ENCODE measurements around the gene SNX13. TPM values are rescaled to one million over a fixed set of nuclear protein-coding genes. Genes with fewer than 3 reads are reported as not detected.

The SNX13 gene
- total and polyA plus RNA-seq, 2 donors (not counting 3 experiments of a cell fraction or from before 2014, with no cell fraction given): 6.1 to 28.5 TPM

DNA sequence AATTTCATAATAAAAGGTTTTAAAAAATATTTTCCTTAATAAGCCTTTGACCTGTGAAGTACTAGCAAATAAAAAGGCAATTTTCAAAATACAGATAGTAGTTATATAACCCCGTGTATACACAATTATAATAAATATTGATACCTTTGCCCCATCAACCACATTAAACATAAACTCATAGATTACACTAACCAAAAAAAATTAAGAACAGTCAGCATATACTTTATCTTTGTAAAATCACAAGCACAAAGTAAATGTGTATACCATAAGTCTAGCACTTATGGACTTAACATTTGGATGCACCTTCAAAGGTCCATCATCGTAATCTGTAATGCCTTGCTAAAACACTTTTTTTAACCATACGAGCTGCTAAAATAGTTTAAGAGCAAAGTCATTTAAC lies 123.4 kb downstream of the SNX13 start:
- Histone ChIP-seq H3K4me1 (ENCODE audit: control insufficient read depth, extremely low read depth, insufficient read depth, low read length) (no peaks in the 10 kb centered on the region), H4K20me1 (replicated peaks; ENCODE audit: control insufficient read depth, extremely low read depth, insufficient read depth, low read length) (no peaks in the 10 kb centered on the region), H3K27me3 (ENCODE audit: control insufficient read depth in 2 of 2, insufficient read depth in 2 of 2, low read length in 2 of 2) (no peaks in the 10 kb centered on the region), H3K79me2 (ENCODE audit: control insufficient read depth, insufficient read depth, low read length) (no peaks in the 10 kb centered on the region), H3K36me3 (ENCODE audit: control insufficient read depth in 2 of 2, extremely low read depth in 1 of 2, insufficient read depth in 2 of 2, low read length in 2 of 2) (no peaks in the 10 kb centered on the region), H3K9me3 (replicated peaks; ENCODE audit: control insufficient read depth, insufficient read depth, low read length) (no peaks in the 10 kb centered on the region), H3K9ac (replicated peaks; ENCODE audit: extremely low read depth, insufficient read depth, low read length) (no peak overlapping the region), H3K9me1 (replicated peaks; ENCODE audit: control insufficient read depth, extremely low read depth, insufficient read depth, low read length) (no peaks in the 10 kb centered on the region), H3K27ac (ENCODE audit: insufficient read depth, low read depth, low read length) (no peak overlapping the region), H3K4me3 (replicated peaks in 1 of 3; ENCODE audit: insufficient read depth in 1 of 3, low read depth in 1 of 3, low read length in 3 of 3) (no peak overlapping the region), H3K4me2 (ENCODE audit: insufficient read depth, low read length) (no peak overlapping the region), H2AFZ (ENCODE audit: low read depth, low read length) (no peak overlapping the region)
- TF ChIP-seq, protein P1, sequence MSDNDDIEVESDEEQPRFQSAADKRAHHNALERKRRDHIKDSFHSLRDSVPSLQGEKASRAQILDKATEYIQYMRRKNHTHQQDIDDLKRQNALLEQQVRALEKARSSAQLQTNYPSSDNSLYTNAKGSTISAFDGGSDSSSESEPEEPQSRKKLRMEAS (IDR thresholded peaks at IDR 0.05; ENCODE audit: insufficient read depth, insufficient read length): no peak
- TF ChIP-seq, protein P2, sequence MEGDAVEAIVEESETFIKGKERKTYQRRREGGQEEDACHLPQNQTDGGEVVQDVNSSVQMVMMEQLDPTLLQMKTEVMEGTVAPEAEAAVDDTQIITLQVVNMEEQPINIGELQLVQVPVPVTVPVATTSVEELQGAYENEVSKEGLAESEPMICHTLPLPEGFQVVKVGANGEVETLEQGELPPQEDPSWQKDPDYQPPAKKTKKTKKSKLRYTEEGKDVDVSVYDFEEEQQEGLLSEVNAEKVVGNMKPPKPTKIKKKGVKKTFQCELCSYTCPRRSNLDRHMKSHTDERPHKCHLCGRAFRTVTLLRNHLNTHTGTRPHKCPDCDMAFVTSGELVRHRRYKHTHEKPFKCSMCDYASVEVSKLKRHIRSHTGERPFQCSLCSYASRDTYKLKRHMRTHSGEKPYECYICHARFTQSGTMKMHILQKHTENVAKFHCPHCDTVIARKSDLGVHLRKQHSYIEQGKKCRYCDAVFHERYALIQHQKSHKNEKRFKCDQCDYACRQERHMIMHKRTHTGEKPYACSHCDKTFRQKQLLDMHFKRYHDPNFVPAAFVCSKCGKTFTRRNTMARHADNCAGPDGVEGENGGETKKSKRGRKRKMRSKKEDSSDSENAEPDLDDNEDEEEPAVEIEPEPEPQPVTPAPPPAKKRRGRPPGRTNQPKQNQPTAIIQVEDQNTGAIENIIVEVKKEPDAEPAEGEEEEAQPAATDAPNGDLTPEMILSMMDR (IDR thresholded peaks at IDR 0.05; ENCODE audit: extremely low read depth in 1 of 2, insufficient read depth in 1 of 2, low read depth in 1 of 2, low read length in 2 of 2): no peak
- dilution Hi-C loops (cut with MboI; ENCODE audit: extremely low pct_ligation_motif_present, low sequenced_read_pairs): no loop called here
- intact Hi-C loops (cut with micrococcal nuclease): no loop called here
- POLR2A ChIA-PET: no interaction called here
- DNase-seq (ENCODE audit: low read depth, low spot score): no peak
- no peak for FAIRE-seq
- BruUV-seq (replicated peaks): no TSS peak
- CTCF ChIA-PET: no interaction called here

DNA sequence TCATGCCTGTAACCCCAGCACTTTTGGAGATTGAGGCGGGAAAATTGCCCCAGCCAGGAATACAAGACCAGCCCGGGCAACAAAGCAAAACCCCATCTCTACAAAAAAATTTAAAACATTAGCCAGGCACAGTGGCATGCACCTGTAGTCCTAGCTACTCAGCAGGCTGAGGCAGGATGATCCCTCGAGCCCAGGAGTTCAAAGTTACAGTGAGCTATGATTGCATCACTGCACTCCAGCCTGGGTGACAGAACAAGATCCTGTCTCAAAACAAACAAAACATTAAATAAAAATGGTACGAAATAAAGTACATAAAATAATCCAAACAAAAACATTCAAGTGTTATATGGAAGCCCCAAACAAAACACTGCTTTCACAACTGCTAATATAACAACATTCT lies 125.0 kb downstream of the SNX13 start:
- BruUV-seq (replicated peaks): no TSS peak
- H4K20me1 ChIP-seq (replicated peaks; ENCODE audit: control insufficient read depth, extremely low read depth, insufficient read depth, low read length): no peaks in the 10 kb centered on the region

More for the DNA sequence above, 125.0 kb downstream of the SNX13 start:
- H3K27me3 ChIP-seq (ENCODE audit: control insufficient read depth in 2 of 2, insufficient read depth in 2 of 2, low read length in 2 of 2): no peaks in the 10 kb centered on the region
- ChIA-PET CTCF (interaction anchor here (0.9 to 2.8 kb wide), 4 partner anchors 9 to 45 kb away, joined by 3 to 10 read pairs (median 5); no protein-coding TSS in a partner anchor), POLR2A (no interaction called here)
- TF ChIP-seq, protein P1 (IDR thresholded peaks at IDR 0.05; ENCODE audit: insufficient read depth, insufficient read length): no peak
- TF ChIP-seq POLR2A (IDR thresholded peaks at IDR 0.05; ENCODE audit: low read depth, low read length) (no peak), POLR2AphosphoS5 (IDR thresholded peaks at IDR 0.05; ENCODE audit: insufficient read depth, low read depth, low read length) (no peak), GATA2 (IDR thresholded peaks at IDR 0.05; ENCODE audit: insufficient read depth, insufficient read length, low read depth, low read length) (no peak), MYC (IDR thresholded peaks at IDR 0.05; ENCODE audit: low read depth, low read length) (no peak), EZH2 (IDR thresholded peaks at IDR 0.05; ENCODE audit: borderline replicate concordance, low read depth, low read length, severe bottlenecking) (no peak), JUN (IDR thresholded peaks at IDR 0.05; ENCODE audit: borderline replicate concordance, insufficient read depth, insufficient read length, low read depth) (no peak), FOS (IDR thresholded peaks at IDR 0.05; ENCODE audit: borderline replicate concordance, insufficient read depth, low read length) (no peak)
- TF ChIP-seq, protein P2 (IDR thresholded peaks at IDR 0.05; ENCODE audit: extremely low read depth in 1 of 2, insufficient read depth in 1 of 2, low read depth in 1 of 2, low read length in 2 of 2): no peak
- no peak for FAIRE-seq
- no peak for DNase-seq (ENCODE audit: low read depth, low spot score)
- H3K9ac ChIP-seq (replicated peaks; ENCODE audit: extremely low read depth, insufficient read depth, low read length): no peak overlapping the region
- H3K4me1 ChIP-seq (ENCODE audit: control insufficient read depth, extremely low read depth, insufficient read depth, low read length): no peaks in the 10 kb centered on the region
- no peak overlapping the region for H3K4me3 ChIP-seq (replicated peaks in 1 of 3; ENCODE audit: insufficient read depth in 1 of 3, low read depth in 1 of 3, low read length in 3 of 3)
- intact Hi-C loops (cut with micrococcal nuclease): no loop called here
- H3K4me2 ChIP-seq (ENCODE audit: insufficient read depth, low read length): no peak overlapping the region
- no peaks in the 10 kb centered on the region for H3K36me3 ChIP-seq (ENCODE audit: control insufficient read depth in 2 of 2, extremely low read depth in 1 of 2, insufficient read depth in 2 of 2, low read length in 2 of 2)
- H3K79me2 ChIP-seq (ENCODE audit: control insufficient read depth, insufficient read depth, low read length): no peaks in the 10 kb centered on the region
- dilution Hi-C loops (cut with MboI; ENCODE audit: extremely low pct_ligation_motif_present, low sequenced_read_pairs): no loop called here
- no peak overlapping the region for H3K27ac ChIP-seq (ENCODE audit: insufficient read depth, low read depth, low read length)
- H3K9me1 ChIP-seq (replicated peaks; ENCODE audit: control insufficient read depth, extremely low read depth, insufficient read depth, low read length): no peaks in the 10 kb centered on the region
- no peak overlapping the region for H2AFZ ChIP-seq (ENCODE audit: low read depth, low read length)
- no peaks in the 10 kb centered on the region for H3K9me3 ChIP-seq (replicated peaks; ENCODE audit: control insufficient read depth, insufficient read depth, low read length)
